HG03196 (cell line): ENCODE data around the gene TLCD2.
"Not testable (repeated sequence)": the region's sequence is repeated elsewhere in the genome, so short reads cannot be mapped to it uniquely, and the experiment has no call there.

ENCODE experiments used
- ATAC-seq: cut with Tn5 transposase; IDR thresholded peaks from one replicate; pipeline ENCODE4 v1.9.1; 2021; ENCODE audit not compliant: unreplicated experiment

TLCD2 gene

DNA sequence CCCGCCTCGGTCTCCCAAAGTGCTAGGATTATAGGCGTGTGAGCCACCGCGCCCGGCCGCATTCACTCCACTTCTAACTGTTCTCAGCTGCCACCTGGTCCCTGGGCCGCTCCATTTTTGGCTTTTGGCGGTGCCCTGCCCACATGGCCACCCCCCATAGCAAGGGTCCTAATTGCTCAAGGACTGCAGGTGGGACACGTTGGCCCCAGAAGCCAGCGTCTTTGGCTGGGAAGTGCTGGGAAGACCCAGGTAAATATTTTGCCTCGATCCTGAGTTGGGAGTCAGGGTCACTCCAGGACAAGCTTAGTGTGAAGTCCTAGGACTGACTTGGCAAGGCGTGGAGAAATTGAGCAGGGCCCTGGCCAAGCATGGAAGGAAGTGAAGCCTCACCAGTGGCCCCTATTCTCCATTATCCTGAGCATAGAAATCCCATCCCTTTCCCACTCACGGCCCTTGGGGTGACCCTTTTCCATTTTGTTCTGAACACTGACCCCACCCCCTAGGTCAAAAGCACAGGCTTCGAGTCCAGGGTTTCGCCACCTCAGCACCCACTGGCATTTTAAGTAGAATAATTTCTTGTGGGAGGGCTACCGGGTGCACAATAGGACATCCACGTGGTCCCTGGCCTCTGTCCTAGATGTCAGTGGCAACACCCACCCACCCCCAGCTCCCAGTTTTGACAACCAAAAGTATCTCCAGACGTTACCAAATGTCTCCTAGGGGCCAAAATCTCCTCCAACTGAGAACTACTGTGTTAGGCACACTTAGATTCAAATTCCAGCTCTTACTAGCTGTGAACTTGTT lies 8.4 kb upstream of the TLCD2 start:
- ATAC-seq: no peak

DNA sequence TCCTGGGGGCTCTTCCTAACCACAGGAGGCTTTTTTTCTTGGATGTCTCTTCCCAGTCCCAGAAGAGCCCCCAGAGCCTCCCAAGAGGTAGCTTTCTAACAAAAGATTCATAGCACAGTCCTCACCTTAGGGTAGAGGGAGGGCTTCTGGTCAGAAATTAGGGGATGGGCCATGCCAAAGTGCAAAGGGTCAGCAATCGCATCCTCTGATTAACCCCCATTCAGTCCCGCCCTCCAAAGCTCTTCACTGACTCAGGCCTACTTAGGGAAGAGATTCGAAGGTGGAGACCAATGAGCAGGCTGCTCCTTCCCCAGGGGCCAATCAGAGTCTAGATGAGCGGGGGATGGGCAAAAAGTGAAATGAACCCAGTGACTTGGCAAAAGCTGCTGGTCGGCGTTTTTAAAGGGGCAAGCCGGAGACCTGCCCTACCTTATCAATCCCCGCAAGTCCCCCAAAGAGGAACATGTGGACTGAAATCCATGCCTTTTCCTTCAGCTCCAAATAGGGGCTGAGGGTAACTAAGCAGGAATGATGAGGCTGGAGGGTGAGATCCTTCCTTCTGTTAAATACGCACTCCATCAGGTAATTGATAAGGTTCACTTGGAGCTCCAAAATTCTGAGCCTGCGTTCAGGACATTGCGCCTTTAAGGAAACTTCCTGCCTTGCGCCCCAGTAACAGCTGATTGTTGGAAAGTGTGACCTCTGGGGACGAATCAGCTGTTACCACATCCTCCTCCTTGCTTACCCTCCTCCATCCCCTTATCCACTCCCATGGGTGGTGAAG lies 6.9 kb upstream of the TLCD2 start:
- ATAC-seq: peak; percentile 45

DNA sequence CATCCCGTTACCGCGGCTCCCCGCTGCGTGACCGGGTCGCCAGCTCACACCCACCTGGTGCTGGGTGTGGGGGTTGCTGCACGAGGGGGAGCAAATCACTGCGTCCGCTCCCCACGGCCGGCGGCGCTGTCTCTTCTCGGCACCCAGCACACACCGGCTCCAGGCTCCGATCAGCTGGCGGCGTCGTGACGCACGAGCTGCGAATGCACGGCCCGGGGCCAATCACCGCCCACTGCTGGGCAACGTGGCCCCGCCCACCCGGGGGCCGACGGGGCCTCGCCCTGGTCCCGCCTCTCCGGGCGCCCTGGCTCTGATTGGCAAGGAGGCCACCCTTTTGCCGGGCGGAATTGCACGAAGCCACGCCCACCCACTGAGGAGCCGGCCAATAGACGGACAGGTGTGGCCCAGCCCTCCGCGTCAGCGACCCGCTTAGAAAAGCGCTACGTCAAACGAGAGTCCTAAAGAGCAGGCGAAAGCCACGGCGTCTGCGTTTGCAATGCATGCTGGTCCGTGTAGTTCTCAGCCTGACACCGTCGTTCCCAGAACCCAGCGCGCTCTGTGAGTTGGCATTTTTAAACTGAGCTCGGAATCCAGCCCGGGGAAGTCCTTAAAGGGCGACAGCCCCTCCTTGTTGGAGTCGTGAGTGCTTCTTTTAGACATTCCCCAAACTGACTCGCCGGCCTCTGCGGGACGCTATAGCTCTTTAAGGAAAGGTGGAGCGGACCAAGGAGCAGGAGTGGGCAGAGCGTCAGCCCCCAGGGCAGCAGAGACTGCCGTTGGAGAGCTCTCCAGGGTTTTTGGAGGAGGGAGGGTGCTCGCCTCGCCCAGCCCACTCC lies 6.1 kb upstream of the TLCD2 start:
- ATAC-seq: peak; percentile 71

DNA sequence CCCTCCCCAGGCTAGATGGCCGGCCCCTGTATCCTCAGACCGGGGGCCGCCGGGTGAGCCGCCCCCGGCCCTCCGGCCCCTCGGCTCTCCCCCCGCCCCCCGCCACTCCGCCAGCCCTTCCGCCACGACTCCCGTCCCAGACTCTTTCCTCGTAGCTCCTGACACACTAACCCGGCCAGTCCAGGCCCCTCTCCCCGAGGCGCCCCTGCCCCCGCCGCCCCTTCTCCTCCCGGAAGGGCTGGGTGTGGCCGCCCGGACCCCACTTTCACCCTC lies 5.6 kb upstream of the TLCD2 start:
- ATAC-seq: no peak

DNA sequence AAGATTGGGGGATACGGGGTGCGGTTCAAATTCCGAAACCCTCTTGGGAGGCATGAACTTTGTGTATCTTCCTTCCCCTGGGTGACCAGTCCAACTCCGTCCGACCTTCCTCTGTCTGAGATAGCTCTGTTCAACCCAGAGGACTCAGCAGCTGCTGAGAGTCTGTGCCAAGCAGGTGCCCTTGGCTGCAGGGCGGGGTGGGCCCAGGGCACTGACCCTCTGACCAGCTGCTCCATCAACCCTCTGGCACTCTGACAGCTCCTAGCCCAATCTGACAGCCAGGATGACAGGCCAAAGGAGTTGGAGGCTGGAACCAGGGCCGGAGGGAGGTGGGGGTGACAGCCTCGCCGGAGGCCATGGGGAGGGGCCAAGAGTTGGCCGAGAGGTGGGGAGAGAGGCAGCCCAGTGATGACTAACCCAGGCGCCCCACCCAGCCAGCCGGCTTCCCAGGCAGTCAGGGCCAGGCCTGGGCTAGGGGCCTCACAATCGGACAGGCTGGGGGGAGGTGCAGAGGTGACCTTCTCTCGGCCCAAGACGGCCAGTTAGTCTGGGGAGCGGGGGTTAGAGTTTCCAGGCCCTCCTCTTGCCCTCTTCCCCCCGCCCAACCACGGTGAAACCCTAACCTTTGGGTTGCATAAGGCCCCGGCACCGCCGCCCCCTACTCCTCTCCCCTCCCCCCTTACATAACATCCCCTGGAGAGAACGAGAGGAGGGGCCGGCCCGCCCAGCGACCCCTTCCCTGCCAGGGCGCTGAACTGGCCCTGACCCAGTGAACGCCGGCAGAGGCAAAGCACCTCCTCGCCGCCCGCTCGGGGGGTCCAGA lies 5.0 kb upstream of the TLCD2 start:
- ATAC-seq: no peak

DNA sequence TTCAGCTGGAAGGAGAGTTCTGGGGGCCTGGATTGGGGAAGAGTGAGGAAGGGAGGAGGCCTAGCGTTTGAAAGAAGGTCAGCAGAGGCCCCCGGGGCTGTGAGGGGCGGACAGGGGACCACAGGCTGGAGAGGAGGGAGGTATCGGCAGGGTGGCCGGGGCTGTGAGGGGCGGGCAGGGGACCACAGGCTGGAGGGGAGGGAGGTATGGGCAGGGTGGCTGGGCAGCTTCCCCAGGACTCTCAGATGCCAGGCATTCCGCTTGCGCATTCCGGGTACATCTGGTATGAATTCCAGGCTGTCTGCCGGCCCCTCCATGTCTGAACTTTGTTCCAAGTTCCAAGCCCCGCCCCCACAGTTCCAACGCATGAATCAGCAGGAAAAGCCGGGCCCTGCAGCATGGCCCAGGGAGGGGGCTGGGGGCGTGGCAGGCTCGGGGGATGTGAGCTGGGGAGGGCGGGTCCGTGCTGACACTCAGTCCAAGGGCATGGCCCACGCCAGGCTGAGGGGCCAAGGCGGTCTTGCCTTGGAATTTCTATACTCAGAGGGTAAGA lies 4.3 kb upstream of the TLCD2 start:
- no peak for ATAC-seq

DNA sequence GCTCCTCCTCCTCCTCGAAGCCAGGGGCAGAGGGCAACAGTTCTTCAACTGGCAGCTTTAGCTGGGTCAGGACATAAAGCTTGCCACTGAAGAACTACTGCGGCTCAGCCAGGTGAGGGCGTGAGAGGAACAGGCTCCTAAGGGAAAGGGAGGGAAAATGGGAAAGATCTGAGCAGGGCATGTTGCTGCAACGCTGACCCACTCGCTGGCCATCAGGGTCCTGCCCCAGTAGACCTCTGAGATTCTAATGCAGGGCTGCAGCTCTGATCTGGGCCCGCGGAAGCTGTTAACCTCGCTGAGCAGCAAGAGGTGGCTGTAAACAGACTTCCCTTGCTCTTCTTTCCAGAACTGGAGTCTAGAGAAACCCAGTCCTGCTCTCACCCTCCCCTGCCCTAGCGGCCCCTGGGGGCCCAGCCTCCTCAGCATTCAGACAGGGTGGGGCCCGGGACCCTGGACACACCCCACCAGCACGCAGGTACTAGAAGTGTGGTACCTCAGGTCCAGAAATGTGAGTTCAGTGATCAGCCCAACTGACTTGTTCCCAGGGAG lies 3.8 kb upstream of the TLCD2 start:
- ATAC-seq: no peak

DNA sequence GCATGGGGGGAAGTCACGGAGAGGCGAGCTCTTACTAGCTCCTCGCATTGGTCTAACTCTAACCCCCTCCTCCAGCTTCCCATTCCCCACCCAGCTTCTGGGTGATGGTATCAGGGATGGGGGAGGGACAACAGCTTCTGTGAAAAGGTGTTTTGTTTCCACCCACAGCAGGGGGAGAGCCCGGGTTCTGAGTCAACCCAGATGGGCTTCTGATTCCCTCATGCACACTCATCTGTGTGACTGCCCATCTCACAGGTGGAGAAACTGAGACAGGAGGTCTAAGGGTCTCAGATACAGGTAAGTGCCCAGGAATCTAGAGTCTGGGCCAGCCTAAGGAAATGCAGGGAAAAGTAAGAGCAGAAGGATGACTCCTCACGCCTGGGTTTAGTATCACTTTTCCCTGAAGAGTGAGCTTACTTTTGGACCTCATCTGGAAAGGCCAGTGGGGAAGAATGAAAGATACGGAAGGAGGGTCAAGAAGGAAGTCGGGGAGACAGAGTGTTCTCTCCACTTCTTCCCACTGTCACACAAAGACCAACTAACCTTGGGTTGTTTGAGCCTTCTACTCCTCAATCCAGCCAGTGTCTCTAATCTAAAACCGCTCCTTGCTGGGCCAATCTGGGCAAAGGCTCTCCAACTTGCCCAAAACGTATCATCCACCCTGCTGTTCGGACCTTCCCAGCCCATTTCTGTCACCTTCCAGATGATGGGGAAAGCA lies 3.1 kb upstream of the TLCD2 start:
- no peak for ATAC-seq

DNA sequence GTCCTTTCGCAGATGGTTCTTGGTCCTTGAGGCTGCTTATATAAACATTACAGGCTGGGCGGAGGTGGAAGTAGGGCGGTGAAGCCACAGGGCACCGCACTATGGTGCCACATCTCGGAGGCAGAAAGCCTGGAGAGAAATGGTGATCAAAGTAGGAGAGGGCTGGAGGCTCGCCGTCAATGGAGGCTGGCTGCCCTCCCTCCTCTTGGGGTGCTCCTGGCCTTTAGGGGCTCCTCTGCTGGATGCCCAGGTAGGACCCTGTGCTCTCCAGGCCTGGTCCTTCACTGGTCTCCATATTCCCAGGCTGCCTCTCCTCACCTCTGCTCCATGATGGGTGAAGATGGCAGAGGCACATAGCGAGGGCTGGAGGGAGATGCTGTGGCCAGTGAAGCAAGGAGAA lies 2.1 kb upstream of the TLCD2 start:
- no peak for ATAC-seq

DNA sequence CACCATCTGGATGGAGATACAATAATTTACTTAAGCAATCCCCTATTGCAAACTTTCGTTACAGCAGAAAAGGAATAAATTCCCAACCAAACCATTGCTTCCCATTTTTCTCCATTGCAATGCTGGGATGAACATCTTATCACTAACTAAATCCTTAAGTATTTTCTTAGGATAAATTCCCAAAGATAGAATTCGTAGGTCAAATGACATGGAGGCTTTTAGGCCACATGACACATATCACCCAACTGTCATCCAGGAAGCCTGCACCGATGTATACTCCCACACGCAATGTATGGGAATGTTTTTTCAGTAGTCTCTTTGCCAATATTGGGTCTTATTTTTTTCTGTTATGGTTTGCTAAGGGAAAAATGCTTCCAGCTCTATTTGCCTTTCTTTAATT lies 1.6 kb upstream of the TLCD2 start:
- ATAC-seq: no peak

DNA sequence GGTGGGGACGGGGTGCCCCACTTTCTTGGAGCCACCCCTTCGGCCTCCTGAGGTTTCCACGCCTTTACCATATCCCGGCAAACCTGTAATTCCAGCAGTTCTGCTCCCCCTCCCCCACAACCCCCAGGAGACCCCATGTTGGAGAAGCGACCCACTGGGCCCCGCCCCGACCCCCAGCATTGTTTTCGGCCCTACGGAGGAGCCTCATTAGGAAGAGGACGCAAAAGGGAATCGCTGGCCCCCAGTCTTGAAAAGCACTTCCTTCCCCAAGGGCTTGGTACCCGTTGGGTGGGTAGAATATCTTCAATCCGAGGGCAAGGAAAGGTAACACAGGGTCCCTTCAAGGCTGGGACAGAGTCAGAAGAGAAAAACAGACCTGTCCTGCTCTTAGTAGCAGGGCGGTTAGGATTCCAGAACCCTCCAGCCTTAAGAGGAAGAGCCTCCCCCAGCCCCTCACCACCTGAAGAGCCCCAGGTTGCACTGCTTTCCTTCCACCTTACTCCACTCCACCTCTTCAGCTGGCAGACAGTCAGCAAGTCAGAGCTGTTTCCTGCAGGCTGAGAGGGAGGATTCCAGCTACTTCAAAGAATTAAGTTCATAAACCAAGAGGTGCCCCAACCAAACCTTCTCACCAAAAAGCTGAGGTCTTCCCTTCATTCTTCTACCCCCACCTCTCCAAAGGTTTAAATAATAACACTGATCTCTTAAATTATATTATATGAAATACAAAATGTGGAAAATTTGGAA lies 803 bp upstream of the TLCD2 start:
- ATAC-seq: no peak

DNA sequence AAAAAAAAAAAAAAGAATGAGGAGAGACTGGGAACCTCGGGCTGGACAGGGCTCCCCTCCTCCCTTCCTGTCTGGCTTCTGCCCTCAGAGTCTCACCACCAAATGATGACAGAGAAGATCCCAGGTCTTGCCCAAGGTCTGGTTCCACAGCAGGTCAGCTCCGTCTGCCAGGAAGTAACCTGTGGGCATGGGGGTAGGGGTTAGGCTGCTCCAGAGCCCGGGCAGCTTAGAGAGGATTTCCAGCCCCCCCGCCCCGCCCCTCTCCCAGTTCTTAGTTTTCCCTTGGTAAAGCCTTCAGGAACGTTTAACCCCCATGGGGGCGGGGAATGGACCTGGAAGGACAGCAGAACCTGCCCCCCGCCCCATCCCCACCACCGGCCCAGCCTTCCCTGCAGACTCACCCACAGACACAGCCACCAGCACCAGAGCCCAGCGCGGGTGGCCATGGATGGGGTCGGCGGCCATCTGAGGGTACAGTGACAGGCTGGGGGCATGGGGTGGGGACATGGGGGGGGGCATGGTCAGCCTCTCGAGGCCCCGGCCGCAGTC lies 700 bp downstream of the TLCD2 start:
- ATAC-seq: no peak

DNA sequence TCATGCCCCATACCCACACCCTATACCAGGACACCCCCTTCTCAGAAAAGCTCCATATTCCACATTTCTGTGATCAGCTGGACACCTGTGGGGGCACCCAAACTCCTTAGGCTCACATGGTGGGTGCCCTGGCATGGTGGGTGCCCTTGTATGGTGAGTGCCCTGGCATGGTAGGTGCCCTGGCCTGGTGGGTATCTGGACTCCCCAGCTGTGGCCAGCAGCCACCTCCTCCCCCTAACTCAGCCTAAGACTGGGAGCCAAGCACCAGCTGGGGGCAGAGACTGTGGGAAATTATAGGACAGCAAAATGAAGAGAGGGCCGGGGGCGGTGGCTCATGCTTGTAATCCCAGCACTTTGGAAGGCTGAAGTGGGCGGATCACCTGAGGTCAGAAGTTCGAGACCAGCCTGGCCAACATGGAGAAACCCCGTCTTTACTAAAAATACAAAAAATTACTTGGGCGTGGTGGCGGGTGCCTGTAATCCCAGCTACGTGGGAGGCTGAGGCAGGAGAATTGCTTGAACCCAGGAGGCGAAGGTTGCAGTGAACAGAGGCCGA lies 1.3 kb downstream of the TLCD2 start:
- not testable (repeated sequence) for ATAC-seq

DNA sequence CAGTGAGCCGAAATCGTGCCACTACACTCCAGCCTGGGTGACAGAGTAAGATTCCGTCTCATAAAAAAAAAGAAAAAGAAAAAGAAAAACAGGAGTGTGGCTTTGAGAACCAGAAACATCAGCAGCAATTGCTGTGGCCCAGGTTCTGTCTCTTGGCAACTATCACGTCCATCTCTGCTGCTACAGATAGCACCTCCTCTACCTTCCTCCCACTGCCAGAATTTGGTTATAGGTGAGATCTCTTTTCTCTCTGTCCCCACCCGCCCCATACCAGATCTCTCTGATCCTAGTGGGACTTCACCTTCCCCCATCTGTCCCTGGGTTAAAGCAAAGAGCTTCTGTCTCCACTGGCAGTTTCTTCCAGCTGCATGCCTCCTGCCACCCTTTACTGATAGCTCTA lies 3.1 kb downstream of the TLCD2 start:
- ATAC-seq: no peak

DNA sequence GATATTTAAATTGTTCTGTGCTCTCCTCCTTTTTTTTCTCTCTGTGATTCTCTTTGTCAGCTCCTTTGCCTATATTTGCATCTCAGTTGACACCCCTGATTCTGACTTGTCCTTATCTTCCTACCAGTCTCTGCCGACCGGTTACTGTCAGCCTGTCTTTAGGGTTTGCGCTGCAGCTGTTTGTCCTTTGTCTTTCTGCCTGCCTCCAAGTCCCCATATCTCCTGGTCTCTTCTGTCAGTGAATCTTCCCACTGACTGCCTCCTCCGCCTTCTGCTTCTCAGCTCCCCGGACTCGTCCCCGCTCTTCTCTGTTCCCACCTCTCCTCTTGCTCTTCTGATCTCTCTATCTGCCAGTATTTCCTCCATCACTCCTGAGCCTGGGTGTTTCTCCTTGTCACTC lies 5.2 kb downstream of the TLCD2 start:
- ATAC-seq: no peak

DNA sequence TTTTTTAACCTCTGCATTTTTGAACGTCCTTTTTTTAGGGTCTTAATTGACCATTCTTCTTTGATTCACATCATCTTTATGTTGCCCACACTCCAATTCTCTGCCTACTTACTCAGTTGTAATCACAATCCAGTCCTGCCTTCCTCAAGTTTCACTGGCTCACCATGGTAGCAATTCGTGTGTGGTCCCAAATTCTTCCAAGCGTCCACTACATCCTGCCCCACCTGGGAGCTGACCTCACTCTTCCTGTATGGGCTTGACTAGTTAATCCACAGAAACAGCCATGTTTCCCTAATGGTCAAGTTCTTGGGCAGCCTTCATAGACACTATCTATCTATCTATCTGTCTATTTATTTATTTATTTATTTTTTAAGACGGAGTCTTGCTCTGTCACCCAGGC lies 7.1 kb downstream of the TLCD2 start:
- no peak for ATAC-seq

DNA sequence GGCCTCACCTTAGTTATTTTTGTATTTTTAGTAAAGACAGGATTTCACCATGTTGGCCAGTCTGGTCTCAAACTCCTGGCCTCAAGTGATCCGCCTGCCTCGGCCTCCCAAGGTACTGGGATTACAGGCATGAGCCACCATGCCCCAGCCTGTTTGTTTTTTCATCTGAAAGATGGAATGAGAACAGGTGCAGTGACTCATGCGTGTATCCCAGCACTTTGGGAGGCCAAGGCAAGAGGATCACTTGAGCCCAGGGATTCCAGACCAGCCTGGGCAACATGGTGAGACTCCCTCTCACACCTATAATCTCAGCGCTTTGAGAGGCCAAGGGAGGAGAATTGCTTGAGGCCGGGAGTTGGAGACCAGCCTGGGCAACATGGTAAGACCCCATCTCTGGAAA lies 10.3 kb downstream of the TLCD2 start:
- ATAC-seq: not testable (repeated sequence)

DNA sequence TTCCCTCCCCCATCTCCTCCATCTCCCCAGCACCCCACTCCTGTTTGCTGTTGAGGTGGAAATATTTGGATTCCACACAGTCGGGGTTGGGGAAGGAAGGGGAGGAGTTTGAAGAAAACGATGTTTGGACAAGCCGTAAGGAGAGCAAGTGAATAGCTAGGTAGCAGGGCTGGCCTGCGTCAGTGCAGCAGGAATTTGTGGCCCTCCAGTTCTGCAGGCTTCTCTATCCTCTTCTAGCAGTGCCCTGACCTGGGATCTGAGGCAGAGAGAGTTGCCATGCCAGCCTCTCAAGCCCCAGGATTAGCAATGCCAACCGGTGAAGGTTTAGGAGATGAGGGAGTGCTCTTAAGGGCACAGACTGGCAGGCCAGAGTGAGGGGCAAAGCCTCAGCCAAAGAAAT lies 12.5 kb downstream of the TLCD2 start:
- no peak for ATAC-seq
